Motor neuron (in vitro differentiated cells): ENCODE results near the gene B2M. TPM values are rescaled to one million over a fixed set of nuclear protein-coding genes. Genes with fewer than 3 reads are reported as not detected.

Experiments used
- ATAC-seq, 8 experiments: fragments of 200-7000 bp; cut with Tn5 transposase; replicated peaks in 6 of 8; 2 replicates each; pipeline ENCODE4 v1.8.0; 2021; ENCODE audit warnings: mild to moderate bottlenecking in 8 of 8, moderate library complexity in 8 of 8
- H3K27ac ChIP-seq, 2 donors: fragments of 250-450 bp; sonication (Bioruptor Pico); 2 replicates each; pipeline ENCODE4 v1.9.0; 2021; ENCODE audit warnings: antibody characterized with exemption in 2 of 2, mild to moderate bottlenecking in 2 of 2, moderate library complexity in 1 of 2
- H3K4me1 ChIP-seq, 2 donors: fragments of 250-450 bp; sonication (Bioruptor Pico); replicated peaks in 1 of 2; 2 replicates each; pipeline ENCODE4 v1.6.1; 2021; ENCODE audit warnings: antibody characterized with exemption in 2 of 2, mild to moderate bottlenecking in 2 of 2, moderate library complexity in 1 of 2
- H3K4me3 ChIP-seq, 5 donors: fragments of 250-450 bp; sonication (Bioruptor Pico); 2 replicates each; pipeline ENCODE4 v1.9.0; 2021; ENCODE audit warnings: antibody characterized with exemption in 5 of 5, mild to moderate bottlenecking in 5 of 5, moderate library complexity in 4 of 5
- WGBS, 10 experiments: fragments of 450-650 bp; shearing (Covaris generic); methylation state at CpG; one replicate each; pipeline ENCODE4 v1.0.0; 2022; 5-methylcytosine and 5-hydroxymethylcytosine counted together
- in situ Hi-C, 9 experiments: fragments of 400-800 bp; cut with MboI; loops; one replicate each; pipeline ENCODE4 v1.15.0; 2021; ENCODE audit warnings: low sequenced_read_pairs in 9 of 9, low pct_unique_long_range_greater_than_20kb in 2 of 9; ENCODE audit not compliant: unreplicated experiment in 9 of 9
- total RNA-seq, 8 experiments: library from RNA; unstranded; fragments of 300-600 nt; gene quantifications; 2 replicates each; pipeline versions ENCODE4 v1.2.3 to v1.2.4, GENCODE V29; 2022

B2M gene
- total RNA-seq, 8 experiments from 2014 or later, result 27.1 to 8,870 (median 763) TPM

DNA sequence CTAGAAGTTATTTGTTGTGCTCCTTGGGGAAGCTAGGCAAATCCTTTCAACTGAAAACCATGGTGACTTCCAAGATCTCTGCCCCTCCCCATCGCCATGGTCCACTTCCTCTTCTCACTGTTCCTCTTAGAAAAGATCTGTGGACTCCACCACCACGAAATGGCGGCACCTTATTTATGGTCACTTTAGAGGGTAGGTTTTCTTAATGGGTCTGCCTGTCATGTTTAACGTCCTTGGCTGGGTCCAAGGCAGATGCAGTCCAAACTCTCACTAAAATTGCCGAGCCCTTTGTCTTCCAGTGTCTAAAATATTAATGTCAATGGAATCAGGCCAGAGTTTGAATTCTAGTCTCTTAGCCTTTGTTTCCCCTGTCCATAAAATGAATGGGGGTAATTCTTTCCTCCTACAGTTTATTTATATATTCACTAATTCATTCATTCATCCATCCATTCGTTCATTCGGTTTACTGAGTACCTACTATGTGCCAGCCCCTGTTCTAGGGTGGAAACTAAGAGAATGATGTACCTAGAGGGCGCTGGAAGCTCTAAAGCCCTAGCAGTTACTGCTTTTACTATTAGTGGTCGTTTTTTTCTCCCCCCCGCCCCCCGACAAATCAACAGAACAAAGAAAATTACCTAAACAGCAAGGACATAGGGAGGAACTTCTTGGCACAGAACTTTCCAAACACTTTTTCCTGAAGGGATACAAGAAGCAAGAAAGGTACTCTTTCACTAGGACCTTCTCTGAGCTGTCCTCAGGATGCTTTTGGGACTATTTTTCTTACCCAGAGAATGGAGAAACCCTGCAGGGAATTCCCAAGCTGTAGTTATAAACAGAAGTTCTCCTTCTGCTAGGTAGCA lies 851 bp upstream of the B2M start:
- H3K27ac ChIP-seq, result peak overlapping the region in 1 of 2 donors; percentile 38

GRCh38 chr15:44711743-44712345 lies 527 bp downstream of the B2M start:
- Histone ChIP-seq H3K27ac (no peak overlapping the region), H3K4me3 (peak overlapping the region; percentile 41 to 82 (median 75)), H3K4me1 (peaks cover 0 to 5% of the 10 kb centered on the region in 2 donors)
- in situ Hi-C loops, result no loop called here
- peak; percentile 10 to 47 (median 33) for ATAC-seq
- 0 to 10% (median 0%) methylated on average over 5 to 9 of the region's 46 CpGs; no CpG with 5 or more reads in 5 of the 10 experiments for WGBS, 10 experiments

More for the DNA sequence above, 851 bp upstream of the B2M start:
- Histone ChIP-seq H3K4me3 (peak overlapping the region; percentile 41 to 82 (median 75)), H3K4me1 (peaks cover 0 to 5% of the 10 kb centered on the region in 2 donors)
- in situ Hi-C loops, result no loop called here
- 0 to 70% (median 39%) methylated on average over 3 to 9 of the region's 11 CpGs; no CpG with 5 or more reads in 2 of the 10 experiments for WGBS, 10 experiments
- no peak for ATAC-seq

DNA sequence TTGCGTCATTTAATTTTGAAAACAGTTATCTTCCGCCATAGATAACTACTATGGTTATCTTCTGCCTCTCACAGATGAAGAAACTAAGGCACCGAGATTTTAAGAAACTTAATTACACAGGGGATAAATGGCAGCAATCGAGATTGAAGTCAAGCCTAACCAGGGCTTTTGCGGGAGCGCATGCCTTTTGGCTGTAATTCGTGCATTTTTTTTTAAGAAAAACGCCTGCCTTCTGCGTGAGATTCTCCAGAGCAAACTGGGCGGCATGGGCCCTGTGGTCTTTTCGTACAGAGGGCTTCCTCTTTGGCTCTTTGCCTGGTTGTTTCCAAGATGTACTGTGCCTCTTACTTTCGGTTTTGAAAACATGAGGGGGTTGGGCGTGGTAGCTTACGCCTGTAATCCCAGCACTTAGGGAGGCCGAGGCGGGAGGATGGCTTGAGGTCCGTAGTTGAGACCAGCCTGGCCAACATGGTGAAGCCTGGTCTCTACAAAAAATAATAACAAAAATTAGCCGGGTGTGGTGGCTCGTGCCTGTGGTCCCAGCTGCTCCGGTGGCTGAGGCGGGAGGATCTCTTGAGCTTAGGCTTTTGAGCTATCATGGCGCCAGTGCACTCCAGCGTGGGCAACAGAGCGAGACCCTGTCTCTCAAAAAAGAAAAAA lies 1.2 kb downstream of the B2M start:
- H3K4me1 ChIP-seq, result peaks cover 0 to 5% of the 10 kb centered on the region in 2 donors
- WGBS, 10 experiments, result 1 to 88% (median 28%) methylated on average over 3 to 23 of the region's 24 CpGs
- in situ Hi-C loops, result no loop called here
- H3K27ac ChIP-seq, result no peak overlapping the region
- H3K4me3 ChIP-seq, result peak overlapping the region; percentile 41 to 82 (median 75)
- peak in 3 of 8 experiments; percentile 9 to 18 (median 13) for ATAC-seq

- in situ Hi-C loops, result no loop called here
- Histone ChIP-seq H3K4me1 (peaks cover 0 to 5% of the 10 kb centered on the region in 2 donors), H3K27ac (no peak overlapping the region), H3K4me3 (peak overlapping the region in 2 of 5 donors; percentile 75 to 76)
- WGBS, 10 experiments, result 0 to 100% (median 81%) methylated on average over 1 to 5 of the region's 5 CpGs
- ATAC-seq, result no peak
Observed at GRCh38 chr15:44713006-44713966, 2.0 kb downstream of the B2M start.

DNA sequence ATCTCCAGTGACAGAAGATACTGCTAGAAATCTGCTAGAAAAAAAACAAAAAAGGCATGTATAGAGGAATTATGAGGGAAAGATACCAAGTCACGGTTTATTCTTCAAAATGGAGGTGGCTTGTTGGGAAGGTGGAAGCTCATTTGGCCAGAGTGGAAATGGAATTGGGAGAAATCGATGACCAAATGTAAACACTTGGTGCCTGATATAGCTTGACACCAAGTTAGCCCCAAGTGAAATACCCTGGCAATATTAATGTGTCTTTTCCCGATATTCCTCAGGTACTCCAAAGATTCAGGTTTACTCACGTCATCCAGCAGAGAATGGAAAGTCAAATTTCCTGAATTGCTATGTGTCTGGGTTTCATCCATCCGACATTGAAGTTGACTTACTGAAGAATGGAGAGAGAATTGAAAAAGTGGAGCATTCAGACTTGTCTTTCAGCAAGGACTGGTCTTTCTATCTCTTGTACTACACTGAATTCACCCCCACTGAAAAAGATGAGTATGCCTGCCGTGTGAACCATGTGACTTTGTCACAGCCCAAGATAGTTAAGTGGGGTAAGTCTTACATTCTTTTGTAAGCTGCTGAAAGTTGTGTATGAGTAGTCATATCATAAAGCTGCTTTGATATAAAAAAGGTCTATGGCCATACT lies 4.0 kb downstream of the B2M start:
- ATAC-seq, result no peak
- no peak overlapping the region for H3K27ac ChIP-seq
- in situ Hi-C loops, result no loop called here

DNA sequence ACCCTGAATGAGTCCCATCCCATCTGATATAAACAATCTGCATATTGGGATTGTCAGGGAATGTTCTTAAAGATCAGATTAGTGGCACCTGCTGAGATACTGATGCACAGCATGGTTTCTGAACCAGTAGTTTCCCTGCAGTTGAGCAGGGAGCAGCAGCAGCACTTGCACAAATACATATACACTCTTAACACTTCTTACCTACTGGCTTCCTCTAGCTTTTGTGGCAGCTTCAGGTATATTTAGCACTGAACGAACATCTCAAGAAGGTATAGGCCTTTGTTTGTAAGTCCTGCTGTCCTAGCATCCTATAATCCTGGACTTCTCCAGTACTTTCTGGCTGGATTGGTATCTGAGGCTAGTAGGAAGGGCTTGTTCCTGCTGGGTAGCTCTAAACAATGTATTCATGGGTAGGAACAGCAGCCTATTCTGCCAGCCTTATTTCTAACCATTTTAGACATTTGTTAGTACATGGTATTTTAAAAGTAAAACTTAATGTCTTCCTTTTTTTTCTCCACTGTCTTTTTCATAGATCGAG lies 4.5 kb downstream of the B2M start:
- Histone ChIP-seq H3K4me3 (no peak overlapping the region), H3K4me1 (peaks cover 0 to 5% of the 10 kb centered on the region in 2 donors), H3K27ac (no peak overlapping the region)
- in situ Hi-C loops, result no loop called here
- ATAC-seq, result no peak
- WGBS, 10 experiments, result 75 to 100% (median 94%) methylated on average over 1 to 2 of the region's 2 CpGs; no CpG with 5 or more reads in 1 of the 10 experiments

More for the DNA sequence above, 4.0 kb downstream of the B2M start:
- WGBS, 10 experiments, result 67 to 100% (median 96%) methylated on average over 2 to 6 of the region's 6 CpGs
- H3K4me3 ChIP-seq, result no peak overlapping the region
- H3K4me1 ChIP-seq, result peaks cover 0 to 5% of the 10 kb centered on the region in 2 donors

GRCh38 chr15:44716983-44717602 lies 5.8 kb downstream of the B2M start:
- no peak for ATAC-seq
- WGBS, 10 experiments, result 50 to 100% (median 100%) methylated on average over 1 to 2 of the region's 2 CpGs; no CpG with 5 or more reads in 4 of the 10 experiments
- peaks cover 0 to 5% of the 10 kb centered on the region in 2 donors for H3K4me1 ChIP-seq
- in situ Hi-C loops, result no loop called here
- H3K4me3 ChIP-seq, result no peak overlapping the region
- no peak overlapping the region for H3K27ac ChIP-seq

GRCh38 chr15:44718180-44718926 lies 7.0 kb downstream of the B2M start:
- ATAC-seq, result no peak
- 71 to 100% (median 93%) methylated on average over 1 to 4 of the region's 4 CpGs for WGBS, 10 experiments
- Histone ChIP-seq H3K27ac (no peak overlapping the region), H3K4me3 (no peak overlapping the region), H3K4me1 (no peaks in the 10 kb centered on the region)
- in situ Hi-C loops, result no loop called here

DNA sequence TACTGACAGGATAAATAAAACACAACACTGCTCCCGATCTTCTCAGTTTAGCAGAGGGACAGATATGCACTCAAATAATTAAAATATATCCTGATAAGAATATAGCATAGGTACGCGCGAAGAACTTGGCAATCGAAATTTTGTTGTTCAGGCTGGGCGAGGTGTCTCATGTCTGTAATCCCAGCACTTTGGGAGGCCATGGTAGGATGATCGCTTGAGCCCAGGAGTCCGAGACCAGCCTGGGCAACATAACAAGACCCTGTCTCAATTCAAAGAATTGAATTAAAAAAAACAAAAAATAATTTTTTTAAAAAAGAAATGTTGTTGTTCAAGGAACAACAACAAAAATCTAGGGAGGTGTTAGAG lies 7.6 kb downstream of the B2M start:
- no peak for ATAC-seq
- no peak overlapping the region for H3K27ac ChIP-seq
- WGBS, 10 experiments, result 80 to 100% (median 94%) methylated on average over 2 to 8 of the region's 8 CpGs
- no peaks in the 10 kb centered on the region for H3K4me1 ChIP-seq
- in situ Hi-C loops, result no loop called here
- no peak overlapping the region for H3K4me3 ChIP-seq

DNA sequence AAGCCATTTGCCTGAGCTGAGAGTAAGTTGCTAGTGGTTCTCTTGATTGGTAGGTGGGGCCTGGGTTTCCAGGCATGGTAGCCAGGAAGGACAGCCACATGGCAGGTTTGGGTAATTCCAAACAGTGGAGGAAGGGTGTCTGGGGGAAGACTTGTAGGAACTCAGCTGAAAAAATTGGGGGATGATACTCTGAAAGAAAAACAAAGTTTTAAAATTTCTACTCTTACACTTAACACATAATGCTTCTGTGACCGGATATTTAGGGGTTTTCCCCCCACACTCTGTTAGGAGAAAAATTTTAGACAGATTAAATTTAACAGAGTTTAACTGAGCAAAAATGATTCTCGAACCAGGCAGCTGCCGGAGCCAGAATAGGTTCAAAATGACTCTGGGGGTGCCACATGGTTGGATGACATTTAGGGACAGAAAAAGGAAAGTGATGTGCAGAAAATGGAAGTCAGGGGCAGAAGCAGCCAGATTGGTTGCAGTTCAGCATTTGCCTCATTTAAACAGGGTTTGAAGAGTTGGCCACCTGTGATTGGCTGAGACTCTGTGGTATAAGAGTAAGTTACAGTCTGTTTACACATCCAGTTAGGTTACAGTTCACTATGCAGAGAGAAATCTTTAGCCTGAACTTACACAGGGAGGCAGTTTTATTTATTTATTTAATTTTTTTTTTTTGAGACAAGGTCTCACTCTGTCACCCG lies 8.1 kb downstream of the B2M start:
- in situ Hi-C loops, result no loop called here
- H3K4me3 ChIP-seq, result no peak overlapping the region
- 64 to 100% (median 86%) methylated on average over 1 to 3 of the region's 4 CpGs for WGBS, 10 experiments
- H3K27ac ChIP-seq, result no peak overlapping the region
- no peaks in the 10 kb centered on the region for H3K4me1 ChIP-seq
- ATAC-seq, result peak in 3 of 8 experiments; percentile 12 to 38 (median 16)
